GM21576 (cell line): ENCODE measurements around the gene PTH1R.
A peak's percentile ranks its signal among the peaks of the same experiment; 100 is the strongest.

Experiments
- ATAC-seq: cut with Tn5 transposase; IDR thresholded peaks from one replicate; pipeline ENCODE4 v1.9.1; 2021; ENCODE audit warnings: mild to moderate bottlenecking, moderate library complexity; ENCODE audit not compliant: unreplicated experiment

Gene PTH1R

DNA sequence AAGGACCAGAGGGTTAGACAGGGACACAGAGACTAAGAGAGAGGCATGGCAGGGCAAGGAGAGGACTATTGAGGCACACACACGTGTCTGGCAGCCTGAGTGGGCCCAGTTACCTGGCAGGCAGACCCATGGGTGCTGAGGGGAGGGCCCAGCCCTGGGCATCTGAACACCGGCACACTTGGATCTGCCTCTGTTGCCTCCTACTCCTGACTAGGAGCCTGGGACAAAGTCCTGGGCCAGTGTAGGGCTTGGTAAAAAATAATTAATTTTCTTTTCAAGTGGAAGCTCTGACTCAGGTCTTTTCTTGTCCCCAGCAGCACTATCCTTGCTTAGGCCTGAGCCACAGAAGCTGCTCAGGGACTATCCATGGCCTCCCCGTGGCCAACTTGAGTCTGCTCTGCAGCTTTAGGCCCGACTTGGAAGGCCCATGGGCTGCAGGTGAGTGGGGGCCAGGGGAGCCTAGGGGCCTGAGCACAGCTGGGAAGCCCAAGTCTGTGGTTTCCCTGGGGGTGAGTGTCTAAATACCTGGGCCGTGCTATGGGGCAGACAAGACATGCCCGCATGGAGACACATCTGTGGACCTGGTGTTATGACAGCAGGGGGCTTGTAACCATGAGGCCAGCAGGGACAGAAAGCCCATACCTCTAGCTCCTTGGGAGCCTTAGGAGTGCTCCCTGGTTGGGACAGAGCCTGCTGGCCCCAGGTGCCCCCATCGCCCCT lies at the start of gene PTH1R:
Gene PTH1R, plus strand, starts transcription at position 316 of the 720 bp plus-strand sequence. CDS start 5,839 bp downstream, outside the sequence.
- ATAC-seq = no peak

- ATAC-seq = peak; percentile 77
Measured at GRCh38 chr3:46829699-46830208, 47.8 kb upstream of the PTH1R start.

GRCh38 chr3:46830801-46831200 lies 46.7 kb upstream of the PTH1R start:
- no peak for ATAC-seq

DNA sequence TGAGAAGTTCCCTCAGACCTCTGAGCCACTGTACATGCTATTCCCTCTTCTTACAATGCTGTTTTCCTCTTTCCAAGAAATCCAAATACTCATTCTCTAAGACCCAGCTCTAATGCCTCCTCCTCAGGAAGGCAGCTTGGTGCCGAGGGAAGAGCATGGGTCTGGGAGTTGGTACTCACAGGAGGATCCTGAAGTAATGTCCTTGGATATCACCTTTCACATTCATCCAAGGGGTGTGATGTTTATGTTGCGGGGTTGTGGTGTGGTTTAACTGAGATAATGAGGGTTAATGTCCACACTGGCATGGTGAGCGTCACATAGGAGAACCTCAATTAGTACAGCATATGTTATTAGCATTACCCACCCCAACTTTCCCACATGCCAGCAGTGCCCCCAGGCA lies 46.2 kb upstream of the PTH1R start:
- no peak for ATAC-seq

GRCh38 chr3:46831841-46832240 lies 45.7 kb upstream of the PTH1R start:
- no peak for ATAC-seq

DNA sequence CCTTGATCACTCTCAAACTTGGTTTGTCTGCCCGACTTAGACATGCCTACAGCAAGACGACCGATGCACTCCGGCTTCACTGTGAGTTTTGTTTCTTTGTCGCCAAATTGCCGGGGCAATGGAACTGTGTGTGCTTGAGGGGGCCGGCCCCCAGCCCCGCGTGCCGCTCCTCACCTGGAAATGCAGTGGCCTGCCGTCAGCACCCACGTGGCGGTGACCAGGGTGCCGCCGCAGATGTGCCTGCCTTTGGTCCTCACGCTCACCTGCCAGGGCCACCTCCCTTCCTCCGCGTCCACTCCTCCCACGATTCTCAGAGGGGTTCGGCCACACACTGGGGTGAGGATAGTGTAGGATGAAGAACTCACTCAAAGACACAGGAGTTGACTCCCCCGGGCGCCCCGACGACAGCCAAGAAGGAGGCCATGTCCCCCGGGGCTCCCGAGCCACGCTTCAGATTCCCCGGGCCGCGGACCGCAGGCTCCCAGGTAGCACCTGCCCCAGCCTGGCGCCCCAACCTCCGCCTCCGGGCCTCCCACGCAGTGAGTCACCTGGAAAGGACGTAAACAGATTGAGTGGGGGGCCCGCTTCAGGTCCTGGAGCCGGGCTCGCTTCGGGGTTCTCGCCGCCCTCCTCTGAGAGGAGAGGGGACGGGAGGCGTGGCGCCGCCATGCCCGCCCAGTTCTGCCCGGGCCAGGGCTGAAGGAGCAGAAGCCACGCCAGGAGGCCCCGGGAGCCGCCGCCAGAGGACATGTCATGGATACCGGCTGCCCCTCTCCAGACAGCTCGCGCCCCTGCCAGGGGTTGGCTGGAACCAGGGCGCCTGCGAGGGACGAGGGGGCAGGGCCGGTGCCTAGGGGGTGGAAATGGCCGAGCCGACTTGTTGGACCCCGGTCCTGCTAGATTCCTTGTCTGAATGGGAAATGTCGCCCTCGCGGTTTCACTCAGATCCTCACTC lies 43.9 kb upstream of the PTH1R start:
- ATAC-seq = no peak

- no peak for ATAC-seq
Measured at GRCh38 chr3:46835054-46835453, 42.5 kb upstream of the PTH1R start.

DNA sequence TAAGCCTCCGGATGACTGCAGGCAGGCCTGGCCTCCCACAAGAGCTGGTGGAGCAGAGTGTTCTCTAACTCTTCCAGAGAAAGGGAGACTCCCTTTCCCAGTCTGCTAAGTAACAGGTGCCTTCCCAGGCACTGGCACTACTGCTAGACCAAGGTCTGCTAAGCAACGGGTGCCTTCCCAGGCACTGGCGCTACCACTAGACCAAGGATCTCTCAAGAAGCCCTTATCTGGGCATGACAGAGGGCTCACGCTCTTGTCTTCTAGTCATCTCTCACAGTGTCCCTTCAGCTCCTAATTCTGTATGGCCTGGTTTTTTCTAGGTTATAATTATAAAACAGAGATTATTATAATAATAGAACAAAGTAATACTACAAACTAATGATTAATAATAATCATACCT lies 42.0 kb upstream of the PTH1R start:
- no peak for ATAC-seq

DNA sequence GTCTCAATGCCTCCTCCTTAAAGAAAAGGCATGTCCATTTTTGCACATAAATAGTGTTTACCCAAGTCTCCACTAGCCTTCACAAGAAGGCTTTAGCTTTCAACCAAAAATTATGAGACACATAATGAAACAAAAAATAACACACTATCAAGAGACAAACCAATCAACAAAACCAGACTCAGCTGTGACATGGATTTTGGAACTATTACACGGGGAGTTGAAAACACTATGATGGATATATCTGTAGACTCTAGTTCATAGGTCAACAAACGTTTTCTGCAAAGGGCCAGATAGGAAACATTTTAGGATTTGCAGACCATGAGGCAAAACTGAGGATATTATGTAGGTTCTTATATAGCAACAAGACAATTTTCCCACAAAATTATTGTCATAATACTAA lies 39.2 kb upstream of the PTH1R start:
- no peak for ATAC-seq

DNA sequence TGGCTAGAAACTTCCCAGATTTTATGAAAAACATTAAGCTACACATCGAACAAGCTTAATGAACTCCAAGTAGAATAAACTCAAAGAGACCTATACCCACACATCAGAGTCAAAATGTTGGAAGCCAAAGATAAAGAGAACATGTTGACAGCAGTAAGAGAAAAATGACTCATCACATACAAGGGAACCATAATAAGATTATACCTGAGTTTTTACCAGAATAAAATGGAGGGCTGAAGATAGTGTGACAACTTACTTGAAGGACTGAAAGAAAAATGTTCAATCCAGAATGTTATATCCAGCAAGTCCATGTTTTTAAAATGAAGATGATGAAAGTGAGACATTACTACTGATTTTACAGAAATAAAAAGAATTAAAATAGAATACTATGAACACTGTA lies 37.0 kb upstream of the PTH1R start:
- ATAC-seq = no peak

GRCh38 chr3:46843508-46843907 lies 34.0 kb upstream of the PTH1R start:
- ATAC-seq = no peak

GRCh38 chr3:46844397-46844796 lies 33.1 kb upstream of the PTH1R start:
- ATAC-seq = no peak

DNA sequence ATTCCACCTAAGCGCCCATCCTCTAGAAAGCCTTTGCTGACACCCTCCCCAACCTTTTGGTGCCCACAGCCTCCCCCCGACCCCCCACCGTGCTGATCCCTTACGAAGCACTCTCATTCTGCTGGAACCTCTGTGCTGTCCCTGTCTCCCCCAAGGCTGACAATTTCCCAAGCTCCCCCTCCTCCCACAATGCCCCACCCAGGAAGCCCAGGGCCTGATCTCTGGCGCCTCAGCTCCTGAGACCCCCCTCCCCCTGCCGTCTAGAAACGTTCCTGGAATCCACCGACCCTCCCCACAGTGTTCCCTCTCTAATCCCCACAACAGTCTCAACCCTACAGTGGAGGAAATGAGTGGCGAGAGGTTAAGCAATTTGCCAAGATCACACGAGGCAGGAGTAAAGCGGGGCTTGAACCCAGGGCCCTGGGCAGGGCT lies 32.6 kb upstream of the PTH1R start:
- ATAC-seq = no peak

GRCh38 chr3:46845397-46845859 lies 32.1 kb upstream of the PTH1R start:
- ATAC-seq = peak; percentile 57

GRCh38 chr3:46845860-46846623 lies 31.5 kb upstream of the PTH1R start:
- peak; percentile 51 for ATAC-seq

DNA sequence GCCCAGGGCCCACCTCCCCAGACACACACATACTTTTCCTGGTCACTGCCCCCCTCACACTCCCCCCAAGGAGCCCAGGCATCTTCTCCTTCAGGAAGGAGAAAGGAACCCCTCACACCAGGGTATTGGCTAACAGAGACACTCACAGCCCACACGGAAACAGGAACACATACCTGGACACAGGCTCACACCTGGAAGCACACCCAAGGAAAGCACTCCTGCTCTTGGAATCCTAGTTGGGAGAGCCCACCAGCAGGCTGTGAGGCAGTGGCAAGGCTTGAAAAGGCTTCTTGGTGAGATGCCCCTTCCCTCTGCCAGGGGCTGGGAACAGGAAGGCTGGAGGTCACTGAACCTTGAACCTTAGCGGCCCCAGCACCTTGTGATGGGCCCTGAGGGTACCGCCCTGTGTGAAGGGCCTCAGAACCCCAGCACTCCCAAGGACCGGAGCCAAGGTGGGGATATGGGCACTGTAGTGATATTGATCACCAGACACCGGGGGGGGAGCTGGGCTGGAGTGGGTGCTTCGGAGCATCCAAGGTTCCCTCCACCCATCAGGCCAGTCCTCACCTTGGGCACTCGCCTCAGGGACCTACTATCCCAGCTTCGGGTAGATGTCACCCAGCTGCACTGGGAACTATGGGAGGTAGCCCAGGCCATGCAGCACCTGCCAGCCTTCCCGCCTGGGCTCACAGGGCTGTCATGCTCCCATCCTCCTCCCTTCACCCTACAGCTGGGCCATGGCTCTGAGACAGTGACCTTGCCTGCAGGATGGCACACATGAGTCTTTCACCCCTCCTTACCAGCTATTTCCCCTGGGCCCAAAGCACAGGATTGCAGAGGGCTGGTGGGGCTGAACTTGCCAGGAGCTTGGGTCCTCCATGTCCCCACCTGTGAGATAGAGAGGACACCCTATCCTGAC lies 30.6 kb upstream of the PTH1R start:
- ATAC-seq = no peak

- ATAC-seq = no peak
Measured at GRCh38 chr3:46847744-46848143, 29.8 kb upstream of the PTH1R start.

DNA sequence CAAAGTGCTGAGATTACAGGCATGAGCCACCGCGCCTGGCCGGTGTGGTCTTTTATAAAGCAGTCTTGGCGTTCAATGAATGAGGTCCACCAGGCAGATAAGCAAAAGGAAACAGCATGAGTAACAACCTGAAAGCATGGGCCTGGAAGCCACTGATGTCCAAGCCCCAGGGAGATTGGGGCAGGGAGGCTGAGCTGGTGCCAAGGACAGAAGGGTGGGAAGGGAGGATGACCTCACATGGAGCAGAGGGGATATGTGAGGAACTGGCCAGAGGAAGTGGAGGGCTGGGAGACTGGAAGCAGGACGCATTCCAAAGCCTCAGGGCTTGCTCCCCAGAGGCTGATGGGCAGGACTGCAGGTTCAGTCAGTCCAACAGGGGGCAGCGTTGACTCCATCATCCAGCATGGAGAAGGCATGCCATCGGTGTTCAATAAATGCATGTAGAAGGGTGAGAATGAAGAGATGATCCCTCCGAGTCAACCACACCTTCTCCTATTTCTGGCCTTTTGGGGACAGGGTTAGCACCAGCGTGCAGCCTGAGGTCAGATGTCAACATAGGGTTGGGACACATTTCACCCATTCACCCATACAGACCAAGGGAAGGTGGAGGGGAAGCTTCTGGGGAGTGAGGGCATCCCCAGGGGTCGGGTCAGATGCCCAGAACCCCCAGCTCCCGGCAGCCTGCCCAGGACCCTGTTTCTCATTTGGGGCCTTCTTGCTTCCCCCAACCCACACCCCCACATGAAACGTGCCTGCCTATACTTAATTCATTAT lies 29.1 kb upstream of the PTH1R start:
- ATAC-seq = no peak

DNA sequence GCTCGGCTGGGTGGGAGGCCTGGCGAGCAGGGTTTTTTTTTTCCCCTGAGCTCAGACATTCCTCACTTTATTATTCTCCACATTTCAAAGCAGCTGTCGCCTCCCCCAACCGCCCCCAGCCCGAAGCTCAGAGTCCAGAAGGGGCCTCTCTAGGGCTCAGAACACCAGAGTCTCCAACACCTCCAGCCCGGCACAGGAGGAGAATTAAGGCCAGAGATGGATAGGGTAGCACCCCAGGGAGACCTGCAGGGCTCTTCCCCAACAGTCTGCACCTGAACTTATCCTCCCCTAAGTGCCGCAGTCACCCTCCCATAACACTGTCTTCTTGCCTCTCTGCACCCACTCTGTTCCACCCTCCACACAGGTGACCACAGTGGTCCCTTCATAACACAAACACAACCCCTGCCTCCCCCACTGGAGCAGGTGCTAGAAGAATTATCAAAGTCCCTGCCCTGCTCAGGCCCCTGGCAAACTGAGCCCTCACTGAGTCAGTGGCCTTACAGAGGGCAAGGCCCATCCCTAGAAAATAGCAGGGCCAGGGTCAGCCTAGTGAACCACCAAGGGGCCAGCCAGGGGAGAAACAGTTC lies 28.4 kb upstream of the PTH1R start:
- ATAC-seq = no peak
